ENCODE results near the gene STMN1.
A peak's percentile ranks its signal among the peaks of the same experiment; 100 is the strongest.
"Not testable (repeated sequence)": the region's sequence is repeated elsewhere in the genome, so short reads cannot be mapped to it uniquely, and the experiment has no call there.

The STMN1 gene

GRCh38 chr1:25905680-25906643 lies at the start of gene STMN1:
Gene STMN1, minus strand, starts transcription at chr1:25906419. Its CDS starts 1,743 bp downstream, at chr1:25904676.
- FAIRE-seq (peak; percentile 87), DNase-seq (ENCODE audit: extremely low spot score, insufficient read length, low read depth) (peak; percentile 92)

- no peak for DNase-seq (ENCODE audit: extremely low spot score, insufficient read length, low read depth)
- no peak for FAIRE-seq
Observed at GRCh38 chr1:25955553-25955952, 49.3 kb upstream of the STMN1 start.

GRCh38 chr1:25954282-25954938 lies 48.2 kb upstream of the STMN1 start:
- FAIRE-seq (no peak), DNase-seq (ENCODE audit: extremely low spot score, insufficient read length, low read depth) (no peak)

GRCh38 chr1:25952841-25953401 lies 46.7 kb upstream of the STMN1 start:
- DNase-seq (ENCODE audit: extremely low spot score, insufficient read length, low read depth) (no peak), FAIRE-seq (no peak)

- DNase-seq (ENCODE audit: extremely low spot score, insufficient read length, low read depth): no peak
- no peak for FAIRE-seq
Observed at GRCh38 chr1:25948641-25949040, 42.4 kb upstream of the STMN1 start.

GRCh38 chr1:25947027-25947426 lies 40.8 kb upstream of the STMN1 start:
- no peak for DNase-seq (ENCODE audit: extremely low spot score, insufficient read length, low read depth)
- no peak for FAIRE-seq

- DNase-seq (ENCODE audit: extremely low spot score, insufficient read length, low read depth) (no peak), FAIRE-seq (no peak)
Observed at GRCh38 chr1:25945761-25946160, 39.5 kb upstream of the STMN1 start.

- FAIRE-seq (no peak), DNase-seq (ENCODE audit: extremely low spot score, insufficient read length, low read depth) (no peak)
Observed at GRCh38 chr1:25944986-25945385, 38.8 kb upstream of the STMN1 start.

GRCh38 chr1:25943511-25943910 lies 37.3 kb upstream of the STMN1 start:
- DNase-seq (ENCODE audit: extremely low spot score, insufficient read length, low read depth): not testable (repeated sequence)
- FAIRE-seq: peak; percentile 81

- FAIRE-seq (no peak), DNase-seq (ENCODE audit: extremely low spot score, insufficient read length, low read depth) (no peak)
Observed at GRCh38 chr1:25936947-25937346, 30.7 kb upstream of the STMN1 start.

- DNase-seq (ENCODE audit: extremely low spot score, insufficient read length, low read depth) (no peak), FAIRE-seq (no peak)
Observed at GRCh38 chr1:25933479-25934365, 27.5 kb upstream of the STMN1 start.

GRCh38 chr1:25932811-25933400 lies 26.7 kb upstream of the STMN1 start:
- not testable (repeated sequence) for FAIRE-seq; DNase-seq (ENCODE audit: extremely low spot score, insufficient read length, low read depth)

- FAIRE-seq (no peak), DNase-seq (ENCODE audit: extremely low spot score, insufficient read length, low read depth) (no peak)
Observed at GRCh38 chr1:25932321-25932720, 26.1 kb upstream of the STMN1 start.

- FAIRE-seq (no peak), DNase-seq (ENCODE audit: extremely low spot score, insufficient read length, low read depth) (no peak)
Observed at GRCh38 chr1:25929016-25929415, 22.8 kb upstream of the STMN1 start.

- DNase-seq (ENCODE audit: extremely low spot score, insufficient read length, low read depth) (no peak), FAIRE-seq (no peak)
Observed at GRCh38 chr1:25927521-25928265, 21.5 kb upstream of the STMN1 start.

- FAIRE-seq (no peak), DNase-seq (ENCODE audit: extremely low spot score, insufficient read length, low read depth) (no peak)
Observed at GRCh38 chr1:25926731-25927496, 20.7 kb upstream of the STMN1 start.

GRCh38 chr1:25924454-25924853 lies 18.2 kb upstream of the STMN1 start:
- FAIRE-seq (no peak), DNase-seq (ENCODE audit: extremely low spot score, insufficient read length, low read depth) (no peak)

GRCh38 chr1:25922971-25923552 lies 16.8 kb upstream of the STMN1 start:
- FAIRE-seq: no peak

More at GRCh38 chr1:25922971-25923552, 16.8 kb upstream of the STMN1 start:
- DNase-seq (ENCODE audit: extremely low spot score, insufficient read length, low read depth): no peak

Data from GM18507 (cell line).